Calu3 (cell line): ENCODE measurements around the gene METTL1. TPM values are rescaled to one million over a fixed set of nuclear protein-coding genes. Genes with fewer than 3 reads are reported as not detected.

Source experiments
- BruUV-seq: library from RNA; stranded (reverse); fragments of 400-500 nt; replicated peaks from 2 replicates; lab custom pipeline; 2021; lab: Mats Ljungman, UMichigan
- CTCF ChIA-PET: fragments of 300-600 bp; sonication (Branson Sonifier 250); formaldehyde crosslinking; loops from one replicate; lab custom pipeline; 2022; ENCODE audit warnings: antibody characterized with exemption; lab: Charles Lee
- DNase-seq: peaks from one replicate; pipeline ENCODE4 v3.0.0; 2022
- H3K27ac Mint-ChIP-seq: one replicate; pipeline ENCODE4 v1.8.0; 2022; ENCODE audit warnings: mixed read lengths; ENCODE audit not compliant: unreplicated experiment
- H3K27me3 Mint-ChIP-seq: one replicate; pipeline ENCODE4 v1.8.0; 2022; ENCODE audit warnings: mixed read lengths; ENCODE audit not compliant: unreplicated experiment
- H3K36me3 Mint-ChIP-seq: one replicate; pipeline ENCODE4 v1.8.0; 2022; ENCODE audit warnings: mild to moderate bottlenecking, moderate library complexity, mixed read lengths; ENCODE audit not compliant: insufficient read depth, unreplicated experiment
- H3K4me1 Mint-ChIP-seq: one replicate; pipeline ENCODE4 v1.8.0; 2022; ENCODE audit warnings: mild to moderate bottlenecking, low read depth, mixed read lengths; ENCODE audit not compliant: unreplicated experiment
- H3K4me3 Mint-ChIP-seq: one replicate; pipeline ENCODE4 v1.8.0; 2022; ENCODE audit warnings: mild to moderate bottlenecking, low read depth, moderate library complexity, mixed read lengths; ENCODE audit not compliant: unreplicated experiment
- H3K9me3 Mint-ChIP-seq: one replicate; pipeline ENCODE4 v1.8.0; 2022; ENCODE audit warnings: low read depth, mixed read lengths; ENCODE audit not compliant: unreplicated experiment
- intact Hi-C: fragments of 100-400 bp; cut with micrococcal nuclease; formaldehyde crosslinking; loops from one replicate; pipeline ENCODE4 v1.10.0; 2022; ENCODE audit not compliant: unreplicated experiment
- total RNA-seq: library from RNA; stranded (reverse); gene quantifications from 2 replicates; pipeline ENCODE4 v1.2.3, GENCODE V29; 2022
- TF ChIP-seq, protein P1 (sequence below): fragments of 200-600 bp; IDR thresholded peaks from one replicate; pipeline ENCODE4 v1.8.0; 2022; ENCODE audit warnings: antibody characterized with exemption; ENCODE audit not compliant: unreplicated experiment

METTL1 gene
- total RNA-seq, 1 experiment from 2014 or later = 50.5 TPM

DNA sequence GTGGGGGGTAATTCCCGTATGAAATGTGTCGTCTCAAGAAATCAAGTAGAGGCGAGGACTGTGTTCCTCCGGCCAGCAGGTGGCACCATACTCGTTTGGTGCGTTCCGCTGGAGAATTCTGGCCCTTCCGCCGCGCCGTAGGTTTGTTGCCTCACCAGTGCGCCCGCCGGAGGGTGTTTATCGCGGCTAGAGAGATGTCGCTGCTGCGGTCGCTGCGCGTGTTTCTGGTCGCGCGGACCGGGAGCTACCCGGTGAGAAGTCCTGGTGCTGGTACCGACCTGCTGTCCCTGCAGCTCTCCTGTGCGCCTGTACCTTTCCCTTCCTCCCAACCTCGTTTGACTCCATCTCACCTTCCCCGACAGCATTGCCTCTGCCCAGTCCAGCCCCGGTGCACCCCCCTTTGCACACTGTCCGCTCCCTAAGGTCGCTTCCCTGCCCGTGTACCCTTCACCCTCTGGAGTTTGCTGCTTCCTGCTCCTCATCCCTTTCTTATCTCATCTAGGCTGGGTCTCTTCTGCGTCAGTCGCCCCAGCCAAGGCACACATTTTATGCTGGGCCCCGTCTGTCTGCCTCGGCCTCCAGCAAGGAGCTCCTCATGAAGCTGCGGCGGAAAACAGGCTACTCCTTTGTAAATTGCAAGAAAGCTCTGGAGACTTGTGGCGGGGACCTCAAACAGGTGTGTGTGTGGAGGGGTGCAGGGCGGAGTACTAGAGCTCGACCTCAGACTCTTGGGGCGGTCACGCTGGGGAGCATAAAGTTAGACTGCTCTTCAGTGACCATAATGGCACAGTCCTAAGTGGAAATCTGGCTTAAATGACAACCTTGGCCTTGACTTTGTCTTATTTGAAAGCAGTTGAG is 10.9 kb upstream of the METTL1 start, which contains the start of gene TSFM:
Gene TSFM (plus strand): TSS at position 180 of the 858 bp plus-strand sequence. CDS start 15 bp downstream, at position 195.
- H3K27me3 Mint-ChIP-seq = no peaks in the 10 kb centered on the region
- H3K4me1 Mint-ChIP-seq = no peaks in the 10 kb centered on the region
- H3K4me3 Mint-ChIP-seq = peak within 1 kb of the TSS; percentile 100
- TF ChIP-seq, protein P1, sequence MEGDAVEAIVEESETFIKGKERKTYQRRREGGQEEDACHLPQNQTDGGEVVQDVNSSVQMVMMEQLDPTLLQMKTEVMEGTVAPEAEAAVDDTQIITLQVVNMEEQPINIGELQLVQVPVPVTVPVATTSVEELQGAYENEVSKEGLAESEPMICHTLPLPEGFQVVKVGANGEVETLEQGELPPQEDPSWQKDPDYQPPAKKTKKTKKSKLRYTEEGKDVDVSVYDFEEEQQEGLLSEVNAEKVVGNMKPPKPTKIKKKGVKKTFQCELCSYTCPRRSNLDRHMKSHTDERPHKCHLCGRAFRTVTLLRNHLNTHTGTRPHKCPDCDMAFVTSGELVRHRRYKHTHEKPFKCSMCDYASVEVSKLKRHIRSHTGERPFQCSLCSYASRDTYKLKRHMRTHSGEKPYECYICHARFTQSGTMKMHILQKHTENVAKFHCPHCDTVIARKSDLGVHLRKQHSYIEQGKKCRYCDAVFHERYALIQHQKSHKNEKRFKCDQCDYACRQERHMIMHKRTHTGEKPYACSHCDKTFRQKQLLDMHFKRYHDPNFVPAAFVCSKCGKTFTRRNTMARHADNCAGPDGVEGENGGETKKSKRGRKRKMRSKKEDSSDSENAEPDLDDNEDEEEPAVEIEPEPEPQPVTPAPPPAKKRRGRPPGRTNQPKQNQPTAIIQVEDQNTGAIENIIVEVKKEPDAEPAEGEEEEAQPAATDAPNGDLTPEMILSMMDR = peak; percentile 93
- H3K27ac Mint-ChIP-seq = peak within 1 kb of the TSS; percentile 100
- BruUV-seq = no TSS peak
- DNase-seq = peak; percentile 97
- intact Hi-C loops = no loop called here
- H3K9me3 Mint-ChIP-seq = no peaks in the 10 kb centered on the region
- peaks cover 18% of the 10 kb centered on the region for H3K36me3 Mint-ChIP-seq
- CTCF ChIA-PET = interaction anchor here (1.1 to 1.2 kb wide), 2 partner anchors 11 to 64 kb away, joined by 3 read pairs; partner anchors contain the start of genes CTDSP2, EEF1AKMT3 and METTL1

DNA sequence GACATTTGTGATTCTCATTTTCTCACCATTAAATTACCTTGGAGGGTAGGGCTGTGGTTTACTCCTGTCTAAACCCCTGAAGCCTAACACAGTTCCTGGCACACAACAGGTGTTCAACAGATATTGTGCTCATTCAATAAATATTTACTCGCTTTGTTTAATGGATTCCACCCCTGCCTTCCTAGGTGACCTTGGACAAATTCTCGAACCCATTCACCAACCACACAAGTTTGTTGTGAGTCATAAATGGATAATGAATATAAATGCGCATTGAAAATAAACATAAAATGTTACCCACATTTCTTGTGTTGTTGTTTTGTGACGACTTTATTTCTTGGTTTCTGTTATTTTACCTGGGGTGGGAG is 10.3 kb upstream of the METTL1 start:
- Mint-ChIP-seq H3K4me3 (peak overlapping the region; percentile 100), H3K27me3 (no peaks in the 10 kb centered on the region), H3K4me1 (no peaks in the 10 kb centered on the region), H3K27ac (no peak overlapping the region), H3K9me3 (no peaks in the 10 kb centered on the region), H3K36me3 (peaks cover 18% of the 10 kb centered on the region)
- no TSS peak for BruUV-seq
- CTCF ChIA-PET = interaction anchor here (1.1 to 1.2 kb wide), 2 partner anchors 10 to 64 kb away, joined by 3 read pairs; partner anchors contain the start of genes CTDSP2, EEF1AKMT3 and METTL1
- DNase-seq = no peak
- intact Hi-C loops = no loop called here
- TF ChIP-seq, protein P1 = no peak

DNA sequence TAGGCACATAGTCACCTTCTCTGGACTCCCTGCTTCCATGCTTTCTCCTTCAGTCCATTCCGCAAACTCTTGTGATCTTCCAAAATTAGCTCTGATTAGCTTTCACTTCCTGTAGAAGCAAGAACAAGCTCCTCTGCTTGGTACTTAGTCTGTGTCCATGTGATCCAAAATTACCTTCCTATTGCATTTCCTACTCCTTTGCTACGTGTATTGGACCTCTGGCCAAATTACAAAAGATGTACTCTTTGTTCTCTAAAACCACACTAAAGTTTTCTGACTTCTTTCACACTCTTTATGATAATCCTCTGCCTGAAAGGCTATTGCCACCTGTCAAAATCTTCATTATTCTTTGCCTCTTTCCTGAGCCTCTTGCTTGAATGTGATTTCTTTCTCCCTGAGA is 9.9 kb upstream of the METTL1 start:
- intact Hi-C loops = no loop called here
- no peak for DNase-seq
- Mint-ChIP-seq H3K27ac (no peak overlapping the region), H3K27me3 (no peaks in the 10 kb centered on the region), H3K4me1 (no peaks in the 10 kb centered on the region), H3K9me3 (no peaks in the 10 kb centered on the region), H3K4me3 (no peak overlapping the region), H3K36me3 (peaks cover 18% of the 10 kb centered on the region)
- CTCF ChIA-PET = no interaction called here
- no TSS peak for BruUV-seq
- TF ChIP-seq, protein P1 = no peak

DNA sequence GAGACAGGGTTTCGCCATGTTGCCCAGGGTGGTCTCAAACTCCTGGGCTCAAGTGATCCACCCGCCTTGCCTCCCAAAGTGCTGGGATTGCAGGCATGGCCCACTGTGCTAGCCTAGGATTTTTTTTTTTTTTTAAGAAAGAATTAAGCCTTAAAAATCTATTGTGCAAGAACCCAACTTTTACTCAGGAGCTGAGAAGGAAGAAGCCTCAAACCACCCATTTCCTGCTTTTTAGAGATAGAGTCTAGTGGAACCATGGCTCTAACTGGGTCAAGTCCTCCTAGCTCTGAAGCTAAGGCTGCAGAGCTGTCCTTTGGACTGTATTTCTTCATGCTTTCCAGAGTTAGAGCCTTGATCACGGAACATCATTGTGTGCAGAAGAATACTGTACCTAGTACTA is 9.3 kb upstream of the METTL1 start:
- DNase-seq = no peak
- CTCF ChIA-PET = no interaction called here
- Mint-ChIP-seq H3K27me3 (no peaks in the 10 kb centered on the region), H3K36me3 (peaks cover 18% of the 10 kb centered on the region), H3K4me3 (no peak overlapping the region), H3K27ac (no peak overlapping the region), H3K9me3 (no peaks in the 10 kb centered on the region), H3K4me1 (no peaks in the 10 kb centered on the region)
- no TSS peak for BruUV-seq
- intact Hi-C loops = no loop called here
- TF ChIP-seq, protein P1 = no peak
